OCI-LY7 (cell line): ENCODE measurements around the gene GRHL1. TPM values are rescaled to one million over a fixed set of nuclear protein-coding genes. Genes with fewer than 3 reads are reported as not detected.

Source experiments
- BruUV-seq: library from RNA; stranded (reverse); fragments of 400-500 nt; replicated peaks from 2 replicates; lab custom pipeline; 2021; lab: Mats Ljungman, UMichigan
- CTCF ChIA-PET: fragments of 300-600 bp; sonication (Branson Sonifier 250); formaldehyde crosslinking; loops from one replicate; lab custom pipeline; 2022; ENCODE audit warnings: antibody characterized with exemption; ENCODE audit not compliant: unreplicated experiment; lab: Charles Lee
- POLR2A ChIA-PET: fragments of 300-600 bp; sonication (Branson Sonifier 250); formaldehyde crosslinking; loops from one replicate; lab custom pipeline; 2022; ENCODE audit warnings: antibody characterized with exemption; lab: Charles Lee
- DNase-seq: peaks from one replicate; pipeline ENCODE4 v3.0.0-alpha.2; 2015; ENCODE audit warnings: low spot score
- H2AFZ ChIP-seq: fragments of 200-600 bp; sonication (generic), shearing (Covaris generic); 2 replicates; pipeline ENCODE4 v1.6.1; 2014; ENCODE audit warnings: mild to moderate bottlenecking, antibody characterized with exemption, low read length, moderate library complexity
- H3K27ac ChIP-seq: fragments of 200-600 bp; sonication (generic); 2 replicates; pipeline ENCODE4 v1.5.1; 2014; ENCODE audit warnings: mixed run types, low read depth, mild to moderate bottlenecking, moderate library complexity, low read length, inconsistent platforms; ENCODE audit not compliant: poor library complexity, severe bottlenecking
- H3K36me3 ChIP-seq: fragments of 200-600 bp; sonication (generic); 2 replicates; pipeline ENCODE4 v1.6.1; 2014; ENCODE audit warnings: mild to moderate bottlenecking, antibody characterized with exemption, low read length, moderate library complexity, mixed read lengths; ENCODE audit not compliant: insufficient read depth
- H3K4me1 ChIP-seq: fragments of 200-600 bp; sonication (generic); 2 replicates; pipeline ENCODE4 v1.5.1; 2014; ENCODE audit warnings: mild to moderate bottlenecking, low read length; ENCODE audit not compliant: insufficient read depth, poor library complexity, severe bottlenecking
- H3K4me2 ChIP-seq: fragments of 200-600 bp; sonication (generic); 2 replicates; pipeline ENCODE4 v1.6.1; 2014; ENCODE audit warnings: mild to moderate bottlenecking, low read length
- H3K4me3 ChIP-seq: fragments of 200-600 bp; sonication (generic); 2 replicates; pipeline ENCODE4 v1.5.1; 2014; ENCODE audit warnings: mild to moderate bottlenecking, low read depth, low read length; ENCODE audit not compliant: poor library complexity, severe bottlenecking
- H3K79me2 ChIP-seq: fragments of 200-600 bp; sonication (generic); 2 replicates; pipeline ENCODE4 v1.6.1; 2016; ENCODE audit warnings: low read depth, mild to moderate bottlenecking, low read length, moderate library complexity, mixed read lengths; ENCODE audit not compliant: insufficient read depth
- H3K9me2 ChIP-seq: fragments of 200-600 bp; sonication (generic); 2 replicates; pipeline ENCODE4 v1.6.1; 2016; ENCODE audit warnings: mild to moderate bottlenecking, low read length, mixed read lengths; ENCODE audit not compliant: insufficient read depth
- H3K9me3 ChIP-seq: fragments of 200-600 bp; sonication (generic); 2 replicates; pipeline ENCODE4 v1.6.1; 2014; ENCODE audit warnings: mild to moderate bottlenecking, mixed run types, low read length, mixed read lengths
- H4K20me1 ChIP-seq: fragments of 200-600 bp; sonication (generic); 2 replicates; pipeline ENCODE4 v1.6.1; 2014; ENCODE audit warnings: mild to moderate bottlenecking, antibody characterized with exemption, low read length, moderate library complexity, mixed read lengths; ENCODE audit not compliant: insufficient read depth
- CTCF ChIP-seq: fragments of 200-600 bp; sonication (generic); conservative IDR thresholded peaks from 2 replicates; pipeline ENCODE4 v1.5.1; 2014; ENCODE audit warnings: mild to moderate bottlenecking, antibody characterized with exemption, low read length, moderate library complexity, mixed read lengths
- EZH2phosphoT487 ChIP-seq: fragments of 200-600 bp; sonication (generic); IDR thresholded peaks from 2 replicates; pipeline ENCODE4 v1.6.1; 2018; ENCODE audit warnings: low read depth, borderline replicate concordance, mild to moderate bottlenecking, mixed run types, antibody characterized with exemption, low read length, moderate library complexity, mixed read lengths
- intact Hi-C: fragments of 100-400 bp; cut with micrococcal nuclease; formaldehyde crosslinking; loops from one replicate; pipeline ENCODE4 v1.10.0; 2022; ENCODE audit not compliant: unreplicated experiment
- total RNA-seq, 2 experiments: library from RNA; depleted of rRNA in 1 of 2; stranded (reverse); fragments of >200 nt in 1 of 2; shearing (Covaris generic) in 1 of 2; gene quantifications; 2 replicates each; pipeline ENCODE4 v1.2.3, GENCODE V29; 2014 to 2022

GRHL1 gene
- total RNA-seq, 2 experiments from 2014 or later = 0.19 to 2.5 TPM

- no peak for TF ChIP-seq EZH2phosphoT487
- TF ChIP-seq CTCF = no peak
- Histone ChIP-seq H2AFZ (no peak overlapping the region), H3K4me1 (peaks cover 12% of the 10 kb centered on the region), H3K9me2 (no peaks in the 10 kb centered on the region), H3K79me2 (no peaks in the 10 kb centered on the region), H4K20me1 (no peaks in the 10 kb centered on the region), H3K36me3 (no peaks in the 10 kb centered on the region), H3K4me2 (peak overlapping the region; percentile 78), H3K27ac (no peak overlapping the region), H3K9me3 (no peaks in the 10 kb centered on the region), H3K4me3 (no peak overlapping the region)
- DNase-seq = no peak
- POLR2A ChIA-PET = interaction anchor here (0.8 kb wide), 2 partner anchors 10 to 399 kb away, joined by 3 read pairs; no protein-coding TSS in a partner anchor
- no TSS peak for BruUV-seq
- CTCF ChIA-PET = no interaction called here
- intact Hi-C loops = loop anchor here (5.0 to 10.0 kb wide), 2 partner anchors 141 to 492 kb away; partner anchors contain the start of gene ODC1
These were observed 1.5 kb downstream of the GRHL1 start for GRCh38 chr2:9952856-9953503.

- no TSS peak for BruUV-seq
- ChIA-PET POLR2A (no interaction called here), CTCF (no interaction called here)
- Histone ChIP-seq H3K9me3 (no peaks in the 10 kb centered on the region), H3K36me3 (no peaks in the 10 kb centered on the region), H3K9me2 (no peaks in the 10 kb centered on the region), H3K79me2 (no peaks in the 10 kb centered on the region), H2AFZ (no peak overlapping the region), H3K4me2 (no peak overlapping the region), H3K4me3 (no peak overlapping the region), H3K27ac (no peak overlapping the region), H3K4me1 (peaks cover 12% of the 10 kb centered on the region), H4K20me1 (no peaks in the 10 kb centered on the region)
- intact Hi-C loops = loop anchor here (5.0 to 10.0 kb wide), 2 partner anchors 142 to 491 kb away; partner anchors contain the start of gene ODC1
- no peak for TF ChIP-seq CTCF
- no peak for DNase-seq
These were observed 2.6 kb downstream of the GRHL1 start for GRCh38 chr2:9954136-9954535.

- no peak overlapping the region for H3K27ac ChIP-seq
- BruUV-seq = no TSS peak
- H3K4me3 ChIP-seq = no peak overlapping the region
- no peak overlapping the region for H2AFZ ChIP-seq
- TF ChIP-seq CTCF = no peak
- TF ChIP-seq EZH2phosphoT487 = no peak
- H4K20me1 ChIP-seq = no peaks in the 10 kb centered on the region
- DNase-seq = no peak
- no peak overlapping the region for H3K4me2 ChIP-seq
- H3K79me2 ChIP-seq = no peaks in the 10 kb centered on the region
- intact Hi-C loops = loop anchor here (10.0 kb wide), 1 partner anchor 487 kb away; the partner anchor contains the start of gene ODC1
- CTCF ChIA-PET = interaction anchor here (0.8 kb wide), 1 partner anchor 10 kb away, joined by 3 read pairs; no protein-coding TSS in a partner anchor
- peaks cover under 1% of the 10 kb centered on the region for H3K4me1 ChIP-seq
- no peaks in the 10 kb centered on the region for H3K9me3 ChIP-seq
- H3K9me2 ChIP-seq = no peaks in the 10 kb centered on the region
- POLR2A ChIA-PET = interaction anchor here (0.6 to 1.4 kb wide), 2 partner anchors 27 to 263 kb away, joined by 3 to 6 read pairs; no protein-coding TSS in a partner anchor
- H3K36me3 ChIP-seq = no peaks in the 10 kb centered on the region
These were observed 6.6 kb downstream of the GRHL1 start for GRCh38 chr2:9958057-9958456.
